Myocyte (in vitro differentiated cells): ENCODE results near the gene TMPRSS4. TPM values are rescaled to one million over a fixed set of nuclear protein-coding genes. Genes with fewer than 3 reads are reported as not detected.

Experiments used
- DNase-seq: peaks from one replicate; pipeline ENCODE4 v3.0.0-alpha.2; 2012; ENCODE audit warnings: low read depth
- total RNA-seq: library from RNA; depleted of rRNA; stranded (reverse); fragments of >200 nt; gene quantifications from 2 replicates; pipeline ENCODE4 v1.2.3, GENCODE V29; 2014

The TMPRSS4 gene
- total RNA-seq, 1 donor from 2014 or later = not detected

GRCh38 chr11:118153516-118153915 lies 76.6 kb downstream of the TMPRSS4 start:
- DNase-seq = no peak

- no peak for DNase-seq
Measured at GRCh38 chr11:118153976-118154375, 77.1 kb downstream of the TMPRSS4 start.

DNA sequence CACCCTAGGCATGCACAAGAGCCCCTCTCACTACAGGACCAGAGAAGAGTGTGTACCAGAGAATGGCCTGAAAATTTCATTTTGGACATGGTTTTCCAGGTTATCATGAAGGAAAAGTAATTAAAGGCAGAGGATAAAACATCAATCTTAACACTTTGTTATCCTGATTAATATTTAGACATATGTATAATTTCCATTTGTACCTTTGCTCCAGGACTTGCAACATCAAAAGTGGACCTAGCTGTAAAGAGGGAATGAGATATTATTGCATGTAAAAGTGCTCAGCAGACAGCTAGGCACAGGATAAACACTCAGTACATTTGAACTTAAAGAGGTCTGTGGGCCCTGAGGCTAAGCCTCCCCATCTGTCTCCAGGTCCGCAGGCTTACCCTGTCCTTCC lies 77.8 kb downstream of the TMPRSS4 start:
- DNase-seq = no peak

GRCh38 chr11:118155776-118156530 lies 79.1 kb downstream of the TMPRSS4 start:
- DNase-seq = no peak

DNA sequence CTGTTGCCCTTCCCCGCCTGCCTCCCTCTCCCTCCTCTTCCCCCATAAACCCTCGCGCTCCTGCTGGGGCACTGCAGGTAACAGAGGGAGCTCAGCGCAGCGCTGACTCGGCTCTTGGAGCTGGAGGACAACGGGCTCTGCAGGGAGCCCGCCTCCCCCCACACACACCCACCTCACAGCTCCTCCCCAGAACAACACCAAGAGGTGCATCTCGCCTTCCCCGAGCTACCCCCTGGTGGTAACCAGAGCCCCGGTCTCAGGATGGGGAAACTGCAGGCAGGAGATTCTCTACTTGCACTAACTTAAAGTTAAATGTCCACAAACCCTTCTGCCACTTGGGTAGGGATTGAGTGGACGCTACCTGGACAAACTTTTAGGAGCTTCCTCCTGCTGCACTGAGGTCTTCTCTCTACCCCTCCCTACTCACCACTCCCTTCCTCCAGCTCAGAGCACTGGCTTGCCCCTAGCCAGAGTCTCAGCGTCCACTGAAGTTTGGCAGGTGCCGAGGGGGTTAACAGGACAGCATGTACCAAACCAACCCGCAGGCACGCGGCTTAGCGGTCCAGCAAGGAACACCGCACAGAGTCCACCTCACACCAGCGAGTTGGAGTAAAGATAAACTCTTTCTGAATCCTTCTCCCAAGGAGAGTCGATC lies 79.8 kb downstream of the TMPRSS4 start:
- DNase-seq = no peak

GRCh38 chr11:118157186-118157895 lies 80.5 kb downstream of the TMPRSS4 start:
- no peak for DNase-seq

- no peak for DNase-seq
Measured at GRCh38 chr11:118161786-118162185, 84.9 kb downstream of the TMPRSS4 start.

DNA sequence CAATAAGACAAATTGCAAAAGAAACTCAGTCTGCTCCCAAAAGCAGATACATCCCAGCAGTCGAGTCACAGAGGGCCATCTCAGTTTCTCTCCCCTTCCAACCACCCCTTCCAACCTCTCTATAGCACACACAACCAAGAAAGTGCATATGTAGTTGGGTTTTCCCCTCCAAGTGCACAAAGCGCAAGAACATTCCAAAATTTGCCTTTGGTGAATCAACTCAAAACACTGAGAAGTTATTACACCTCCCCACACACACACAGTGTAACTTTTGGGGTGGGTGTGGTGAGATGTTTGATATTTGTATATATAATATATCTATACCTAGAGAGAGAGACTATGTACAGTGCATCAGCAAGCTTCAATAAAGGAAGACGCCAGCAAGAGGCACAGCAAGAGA lies 86.0 kb downstream of the TMPRSS4 start:
- no peak for DNase-seq

DNA sequence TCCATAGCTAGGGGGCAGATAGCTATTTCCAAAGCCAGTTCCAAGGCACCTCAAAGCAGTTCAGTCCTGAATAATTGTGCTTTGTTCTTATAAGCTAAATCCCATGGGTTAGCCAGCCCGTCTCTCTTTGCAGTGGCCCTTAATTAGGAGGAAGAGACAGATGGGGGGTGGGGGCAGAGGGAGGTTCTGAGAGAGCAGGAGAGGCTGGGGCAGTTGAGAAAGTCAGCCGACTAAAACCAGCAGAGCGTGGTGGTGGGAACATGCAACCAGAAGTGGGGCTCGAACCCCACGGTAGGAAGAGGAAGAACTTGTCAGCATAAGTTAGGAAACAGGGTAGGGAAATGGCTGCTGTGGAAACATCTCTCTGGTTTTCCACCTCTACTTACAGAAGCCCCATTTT lies 86.6 kb downstream of the TMPRSS4 start:
- no peak for DNase-seq

DNA sequence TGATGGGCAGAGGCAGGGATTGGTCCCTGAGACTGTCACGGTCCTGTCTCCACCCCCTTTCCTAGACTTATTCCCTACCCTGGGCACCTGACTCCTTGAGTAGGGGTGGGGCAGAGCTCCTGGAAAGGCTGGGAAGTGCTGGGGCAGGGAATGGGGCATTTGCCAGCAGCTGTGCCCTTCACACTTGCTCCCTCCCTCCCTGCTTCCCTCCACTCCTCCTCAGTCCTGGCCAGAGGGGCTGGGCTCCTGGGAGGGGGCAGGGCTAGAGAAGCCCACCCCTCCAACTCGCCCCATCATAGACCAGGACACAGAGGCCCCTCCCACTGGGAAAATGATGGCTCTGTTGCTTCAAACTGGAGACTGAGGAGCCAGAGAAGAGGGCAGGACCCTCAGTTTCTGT lies 88.0 kb downstream of the TMPRSS4 start:
- DNase-seq = no peak

GRCh38 chr11:118166641-118167040 lies 89.8 kb downstream of the TMPRSS4 start:
- no peak for DNase-seq

- no peak for DNase-seq
Measured at GRCh38 chr11:118167253-118167652, 90.4 kb downstream of the TMPRSS4 start.

- DNase-seq = no peak
Measured at GRCh38 chr11:118167906-118168305, 91.0 kb downstream of the TMPRSS4 start.

DNA sequence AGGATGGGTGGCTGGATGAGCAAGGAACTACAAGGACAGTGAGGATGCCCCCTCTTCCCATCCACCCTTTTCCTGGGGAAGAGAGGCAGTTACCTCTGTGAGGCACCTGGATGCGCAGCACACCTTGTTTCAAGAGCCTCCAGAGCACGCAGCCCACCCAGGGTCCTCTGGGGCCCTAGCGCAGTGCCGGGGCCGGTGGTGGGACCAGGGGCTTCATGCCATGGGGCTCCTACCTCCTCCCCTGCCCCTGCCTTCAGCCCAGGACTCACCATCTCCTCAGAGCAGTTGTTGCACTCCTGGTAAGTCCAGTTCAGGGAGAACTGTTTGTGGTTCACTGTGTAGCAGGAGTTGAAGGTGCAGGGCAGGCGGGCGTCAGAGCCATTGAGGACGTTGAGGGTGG lies 91.4 kb downstream of the TMPRSS4 start:
- DNase-seq = no peak

- no peak for DNase-seq
Measured at GRCh38 chr11:118168751-118169150, 91.9 kb downstream of the TMPRSS4 start.

- DNase-seq = no peak
Measured at GRCh38 chr11:118169300-118170140, 92.6 kb downstream of the TMPRSS4 start.

- no peak for DNase-seq
Measured at GRCh38 chr11:118170231-118170630, 93.4 kb downstream of the TMPRSS4 start.

DNA sequence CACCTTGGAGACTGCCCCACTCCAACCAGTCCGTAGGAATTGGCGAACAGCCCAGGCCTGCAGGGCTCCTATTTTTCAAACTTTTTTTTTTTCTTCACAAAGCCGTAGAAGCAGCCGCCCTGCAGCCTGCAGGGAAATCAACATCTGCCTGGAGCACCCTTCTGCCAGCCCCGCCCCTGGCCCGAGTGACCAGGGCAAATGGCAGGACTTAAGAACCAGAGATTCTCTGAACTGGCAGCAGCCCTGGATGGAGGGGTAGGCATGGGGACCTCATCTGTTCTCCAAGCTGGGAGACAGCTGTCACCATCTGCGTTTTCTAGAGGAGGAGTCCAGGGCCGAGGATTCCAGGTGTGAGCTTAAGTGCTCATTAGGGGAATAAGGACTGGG lies 94.0 kb downstream of the TMPRSS4 start:
- no peak for DNase-seq
